GM21529 (cell line): ENCODE results near the gene TXNDC2.

Source experiments
- ATAC-seq: cut with Tn5 transposase; IDR thresholded peaks from one replicate; pipeline ENCODE4 v1.9.1; 2021; ENCODE audit not compliant: unreplicated experiment

The TXNDC2 gene

DNA sequence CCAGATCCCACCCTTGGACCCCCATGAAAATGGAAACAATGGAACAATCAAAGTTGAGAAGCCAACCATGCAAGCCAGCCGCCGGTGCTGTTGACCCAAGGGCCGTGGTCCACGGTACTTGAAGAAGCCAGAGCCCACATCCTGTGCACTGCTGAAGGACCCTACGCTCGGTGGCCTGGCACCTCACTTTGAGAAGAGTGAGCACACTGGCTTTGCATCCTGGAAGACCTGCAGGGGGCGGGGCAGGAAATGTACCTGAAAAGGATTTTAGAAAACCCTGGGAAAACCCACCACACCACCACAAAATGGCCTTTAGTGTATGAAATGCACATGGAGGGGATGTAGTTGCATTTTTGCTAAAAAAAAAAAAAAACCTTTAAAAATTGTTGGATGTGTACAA, 26.5 kb upstream of the TXNDC2 start:
- ATAC-seq: no peak

DNA sequence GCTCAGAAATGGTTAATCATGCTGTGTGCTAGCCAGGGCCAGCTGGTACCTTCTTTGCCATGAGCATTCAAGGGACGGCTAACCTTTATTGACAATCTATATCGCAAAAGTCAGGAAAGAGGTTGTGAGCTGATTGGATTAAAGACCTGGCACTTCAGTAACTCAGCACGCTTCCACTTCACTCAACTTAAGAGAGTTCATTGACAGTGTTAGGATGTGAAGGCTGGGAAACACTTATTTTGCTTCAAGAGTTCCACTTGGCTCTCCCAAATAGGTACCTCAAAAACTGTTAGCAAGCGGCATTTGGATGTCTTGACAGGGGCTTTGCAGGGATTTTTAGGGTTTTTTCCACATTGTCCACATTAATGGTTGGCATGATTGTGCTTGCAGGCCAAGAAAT, 25.1 kb upstream of the TXNDC2 start:
- no peak for ATAC-seq

DNA sequence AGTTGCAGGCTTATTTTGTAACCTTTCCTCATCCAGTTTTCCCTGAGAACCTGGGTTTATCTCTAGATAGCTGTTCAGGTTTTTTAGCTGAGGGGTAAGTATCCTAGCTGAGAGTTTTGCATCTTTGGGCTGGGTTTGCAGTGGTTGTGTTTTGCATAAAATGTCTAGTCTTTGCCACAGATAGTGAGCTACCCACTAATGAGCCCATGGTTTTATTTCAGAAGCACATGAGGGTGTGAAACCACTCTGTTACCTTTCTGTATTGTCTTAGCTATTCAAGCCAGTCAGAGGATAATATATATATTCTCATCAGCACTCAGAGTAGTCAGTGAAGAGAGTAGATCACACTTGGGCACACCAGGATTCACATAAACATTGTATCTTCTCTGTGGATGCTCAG, 24.6 kb upstream of the TXNDC2 start:
- no peak for ATAC-seq

GRCh38 chr18:9861933-9862332, 23.8 kb upstream of the TXNDC2 start:
- ATAC-seq: peak; percentile 57

- ATAC-seq: no peak
These were observed 23.1 kb upstream of the TXNDC2 start for GRCh38 chr18:9862686-9863085.

GRCh38 chr18:9863282-9863681, 22.5 kb upstream of the TXNDC2 start:
- ATAC-seq: no peak

- ATAC-seq: no peak
These were observed 19.8 kb upstream of the TXNDC2 start for GRCh38 chr18:9865764-9866490.

DNA sequence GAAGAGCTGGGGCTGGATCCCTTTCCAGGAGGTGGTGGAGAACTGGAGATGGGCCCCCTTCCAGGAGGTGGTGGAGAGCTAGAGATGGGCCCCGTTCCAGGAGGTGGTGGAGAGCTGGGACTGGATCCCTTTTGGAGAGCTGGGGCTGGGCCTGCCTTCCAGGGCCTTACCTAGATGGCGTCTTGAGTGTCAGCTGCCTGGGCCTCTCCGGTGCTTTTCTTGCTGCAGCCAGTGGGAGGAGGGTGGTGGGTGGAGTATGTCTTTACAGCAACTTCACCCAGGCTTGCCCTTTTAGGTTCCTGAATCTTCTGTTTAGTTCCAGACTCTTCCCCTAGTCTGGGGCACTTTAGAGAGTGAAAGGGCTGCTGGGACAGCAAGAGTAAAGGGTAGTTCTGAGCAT, 19.1 kb upstream of the TXNDC2 start:
- ATAC-seq: no peak

DNA sequence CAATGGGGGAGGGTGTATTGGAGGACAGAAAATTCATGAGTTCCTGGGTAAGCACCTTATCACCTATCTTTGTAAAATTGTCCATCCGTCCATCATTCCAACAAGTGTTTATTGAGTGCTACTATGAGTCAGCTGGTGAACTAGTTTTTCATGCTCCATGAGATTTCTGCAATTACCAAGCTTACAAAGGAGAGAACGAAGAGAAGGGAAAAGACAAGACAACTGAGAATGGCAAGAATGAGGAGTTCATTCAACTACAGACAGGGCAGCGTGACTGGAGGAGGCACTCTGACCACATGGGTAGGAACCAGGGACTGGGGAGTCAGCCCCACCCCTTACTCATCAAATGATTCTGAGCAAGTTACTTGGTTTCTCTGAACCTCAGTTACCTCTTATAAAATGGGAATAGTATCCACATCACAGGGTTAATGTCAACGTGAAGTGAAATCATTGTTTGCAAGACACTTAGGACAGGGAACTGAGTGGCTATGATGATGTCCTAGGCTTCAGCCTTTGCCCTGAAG, 18.6 kb upstream of the TXNDC2 start:
- ATAC-seq: no peak

DNA sequence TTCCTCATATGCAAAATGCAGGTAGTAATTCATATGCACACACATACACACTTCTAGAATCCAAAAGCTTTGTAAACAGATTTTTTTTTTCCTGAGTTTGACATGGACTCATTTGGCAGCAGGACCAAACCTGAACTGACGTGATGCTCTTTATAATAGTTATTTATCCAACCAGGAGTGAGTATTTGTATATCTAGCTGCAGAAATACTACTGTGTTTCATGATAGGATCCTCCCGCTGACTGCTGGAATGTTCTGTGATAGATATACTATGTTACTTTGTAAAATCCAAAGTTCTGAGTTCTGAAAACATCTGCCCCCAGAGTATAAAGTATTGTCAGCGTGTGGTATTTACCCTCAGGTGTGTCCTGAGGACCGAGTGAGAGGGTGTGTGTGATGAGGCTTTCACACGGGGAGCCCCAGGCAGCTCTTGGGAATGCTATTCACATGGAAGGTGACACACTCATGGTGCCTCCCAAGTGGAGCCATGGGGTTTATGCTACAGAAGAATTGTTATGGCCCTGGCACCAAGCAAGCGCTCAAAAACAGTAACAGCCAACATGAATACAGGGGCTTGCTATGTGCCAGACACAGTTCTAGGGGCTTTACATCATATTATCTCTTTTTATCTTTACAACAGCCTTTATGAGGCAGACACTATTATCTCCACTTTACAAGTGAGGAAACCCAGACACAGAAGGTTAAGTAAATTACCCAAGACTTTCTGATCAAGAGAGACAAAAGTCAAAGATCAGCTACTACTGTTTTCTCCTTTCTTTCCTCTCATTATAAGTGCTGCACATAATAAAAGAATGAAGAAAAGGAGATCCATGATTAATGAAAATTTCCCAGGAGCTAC, 16.7 kb upstream of the TXNDC2 start:
- no peak for ATAC-seq

DNA sequence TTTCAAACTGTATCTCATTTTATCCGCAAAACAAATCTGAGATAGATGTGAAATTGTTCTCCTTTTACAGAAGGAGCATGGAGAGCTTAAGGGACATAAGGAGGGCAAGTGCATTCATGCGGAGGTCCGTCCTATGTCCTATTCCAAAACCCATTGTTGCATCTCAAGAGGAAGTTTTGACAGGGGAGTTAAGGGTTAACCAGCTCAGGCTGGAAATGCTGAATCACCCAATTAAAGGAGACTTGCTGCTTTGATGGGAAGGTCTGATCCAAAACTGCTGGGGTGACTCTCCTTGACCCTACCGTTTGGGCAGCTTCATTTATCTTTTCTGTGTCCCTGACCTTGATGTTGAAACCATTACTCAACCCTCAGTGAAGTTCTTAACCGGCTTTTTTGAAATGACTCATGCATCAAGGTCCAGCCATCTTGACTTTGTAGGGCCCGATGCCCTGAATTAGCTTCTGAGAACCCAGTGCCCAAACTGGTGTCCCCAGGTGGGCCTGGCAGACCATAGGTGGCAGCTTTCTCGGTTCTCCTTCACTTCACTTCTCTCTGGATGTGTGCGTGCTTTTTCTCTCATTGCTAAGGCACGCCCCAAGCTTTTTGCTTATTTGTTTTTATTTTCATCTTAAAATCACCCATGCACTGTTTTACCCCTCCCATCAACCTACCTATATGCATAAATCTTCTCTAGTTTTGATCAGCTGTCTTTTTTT, 15.9 kb upstream of the TXNDC2 start:
- peak; percentile 84 for ATAC-seq

DNA sequence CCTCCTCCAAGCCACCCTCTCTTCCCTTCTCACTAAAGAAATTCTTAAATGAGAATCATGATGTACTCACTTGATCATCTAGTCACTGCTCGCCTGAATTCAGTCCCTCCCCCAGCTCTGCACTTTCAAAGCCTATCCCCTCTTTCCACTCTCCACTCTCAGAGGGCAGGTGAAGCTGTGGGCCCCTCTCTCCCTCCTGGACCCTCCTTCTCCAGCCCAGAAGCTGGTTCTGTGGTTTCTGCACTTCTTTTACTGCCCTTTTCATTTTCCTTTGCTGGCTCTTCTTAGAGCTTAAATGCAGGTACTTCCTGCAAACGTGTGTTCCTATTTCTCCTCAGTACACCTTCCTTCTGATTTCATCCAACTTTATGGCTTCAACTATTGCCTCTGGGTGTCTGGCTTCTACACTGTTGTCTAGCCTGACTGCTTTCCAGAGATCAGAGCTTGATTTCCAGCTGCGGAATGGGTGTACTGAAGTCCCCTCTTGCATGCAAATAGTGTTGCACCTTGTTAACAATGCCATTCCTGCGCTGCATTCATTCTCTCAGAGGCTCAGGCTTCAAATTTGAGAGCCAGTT, 15.3 kb upstream of the TXNDC2 start:
- ATAC-seq: peak; percentile 31

- ATAC-seq: no peak
These were observed 14.5 kb upstream of the TXNDC2 start for GRCh38 chr18:9871244-9871746.

GRCh38 chr18:9872823-9873222, 12.9 kb upstream of the TXNDC2 start:
- ATAC-seq: no peak

DNA sequence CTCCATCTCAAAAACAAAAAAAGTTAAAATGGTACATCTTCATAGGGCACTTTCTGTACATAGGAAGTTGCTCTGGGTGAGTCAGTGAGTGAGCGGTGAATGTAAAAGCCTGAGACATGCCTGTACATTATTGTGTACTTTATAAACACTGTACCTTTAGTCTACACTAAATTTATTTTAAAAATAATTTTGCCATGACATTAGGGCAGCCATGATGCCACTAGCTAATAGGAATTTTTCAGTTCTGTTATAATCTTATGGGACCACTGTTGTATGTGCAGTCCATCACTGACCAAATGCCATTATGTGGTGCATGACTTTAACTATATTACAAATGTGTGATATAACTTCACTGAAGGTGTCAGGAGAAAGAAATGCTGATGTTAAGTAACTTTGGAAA, 11.0 kb upstream of the TXNDC2 start:
- no peak for ATAC-seq

DNA sequence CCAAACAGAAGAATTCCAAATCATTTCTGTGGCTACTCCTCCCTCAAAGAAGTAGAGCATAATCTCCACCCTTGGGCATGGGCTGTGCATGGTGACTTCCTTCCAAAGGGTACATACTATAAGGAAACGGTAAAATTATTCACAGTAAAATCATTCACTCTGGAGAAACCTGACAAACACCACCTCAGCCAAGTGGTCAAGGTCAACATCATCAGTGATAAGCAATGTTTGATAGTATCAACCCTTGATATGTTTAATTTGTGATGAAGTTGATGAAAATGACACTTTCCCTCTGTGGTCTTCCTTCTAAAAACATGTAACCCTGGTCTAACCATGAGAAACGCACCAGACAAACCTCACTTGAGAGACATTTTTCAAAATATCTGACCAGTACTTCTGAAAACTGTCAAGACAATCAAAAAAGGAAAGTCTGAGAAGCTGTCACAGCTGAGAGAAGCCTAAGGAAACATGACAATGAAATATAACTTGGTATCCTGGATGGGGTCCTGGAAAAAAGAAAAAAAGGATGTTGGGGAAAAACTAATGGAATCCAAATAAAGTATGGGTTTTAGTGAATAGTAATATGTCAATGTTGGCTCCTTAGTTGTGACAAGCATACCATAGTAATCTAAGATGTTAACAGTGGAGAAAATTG, 9.4 kb upstream of the TXNDC2 start:
- ATAC-seq: no peak

GRCh38 chr18:9876867-9877654, 8.7 kb upstream of the TXNDC2 start:
- no peak for ATAC-seq

GRCh38 chr18:9877655-9878014, 8.1 kb upstream of the TXNDC2 start:
- ATAC-seq: no peak

DNA sequence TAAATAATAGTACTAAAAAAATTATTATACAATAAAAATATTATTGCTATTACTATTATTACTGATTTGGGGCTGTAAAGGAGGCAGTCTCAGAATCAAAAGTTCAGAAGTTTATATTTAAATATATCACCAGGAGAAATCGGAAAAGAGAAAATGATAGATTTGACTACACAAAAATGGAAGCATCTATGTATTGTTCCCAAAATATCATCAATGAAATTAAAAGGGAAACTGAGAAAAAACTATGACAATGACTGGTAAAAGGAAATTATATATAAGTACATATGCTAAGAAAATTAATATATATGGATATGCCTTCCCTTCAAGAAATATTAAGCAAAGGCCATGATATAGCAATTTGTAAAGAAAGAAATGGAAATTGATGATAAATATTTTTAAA, 7.7 kb upstream of the TXNDC2 start:
- no peak for ATAC-seq

GRCh38 chr18:9878783-9879242, 7.0 kb upstream of the TXNDC2 start:
- ATAC-seq: no peak
